Spleen (tissue), 11 donors: ENCODE results near the gene ATP2B2. TPM values are rescaled to one million over a fixed set of nuclear protein-coding genes. Genes with fewer than 3 reads are reported as not detected.
A peak's percentile ranks its signal among the peaks of the same experiment; 100 is the strongest.

Experiments
- DNase-seq: peaks from one replicate; pipeline ENCODE4 v3.0.0-alpha.2; 2020
- H3K27ac ChIP-seq, 8 donors: fragments of 200-600 bp; sonication (generic) in 7 of 8; 1 replicate in 4 of 8; 2 replicates in 4 of 8; pipeline versions ENCODE4 v1.5.0 to v1.8.0; 2016 to 2021; ENCODE audit warnings: inconsistent platforms in 4 of 8, mild to moderate bottlenecking in 4 of 8, moderate library complexity in 1 of 8
- H3K27me3 ChIP-seq, 7 donors: fragments of 200-600 bp; sonication (generic) in 6 of 7; replicated peaks in 1 of 7; 1 replicate in 4 of 7; 2 replicates in 3 of 7; pipeline versions ENCODE4 v1.5.0 to v1.8.0; 2016 to 2021; ENCODE audit warnings: inconsistent platforms in 3 of 7, mild to moderate bottlenecking in 1 of 7
- H3K36me3 ChIP-seq, 6 donors: fragments of 200-600 bp; sonication (generic) in 5 of 6; 1 replicate in 4 of 6; 2 replicates in 2 of 6; pipeline versions ENCODE4 v1.5.0 to v1.8.0; 2016 to 2021; ENCODE audit warnings: inconsistent platforms in 2 of 6
- H3K4me1 ChIP-seq, 6 donors: fragments of 200-600 bp; sonication (generic) in 5 of 6; 1 replicate in 3 of 6; 2 replicates in 3 of 6; pipeline versions ENCODE4 v1.5.0 to v1.8.0; 2016 to 2021; ENCODE audit warnings: inconsistent platforms in 3 of 6
- H3K4me3 ChIP-seq, 8 donors: fragments of 200-600 bp; sonication (generic) in 7 of 8; 1 replicate in 4 of 8; 2 replicates in 4 of 8; pipeline versions ENCODE4 v1.5.0 to v1.8.0; 2016 to 2021; ENCODE audit warnings: inconsistent platforms in 4 of 8, mild to moderate bottlenecking in 4 of 8, moderate library complexity in 2 of 8
- H3K9me3 ChIP-seq, 8 donors: fragments of 200-600 bp; sonication (generic) in 7 of 8; 1 replicate in 4 of 8; 2 replicates in 4 of 8; pipeline versions ENCODE4 v1.5.0 to v1.8.0; 2016 to 2021; ENCODE audit warnings: inconsistent platforms in 4 of 8
- CTCF ChIP-seq, 11 experiments: fragments of 200-600 bp in 7 of 11; fragments of 450-650 bp in 4 of 11; sonication (generic) in 4 of 11; IDR thresholded peaks in 8 of 11; conservative IDR thresholded peaks in 3 of 11; 1 replicate in 7 of 11; 2 replicates in 4 of 11; pipeline versions ENCODE4 v1.4.0 to v1.8.0; 2016 to 2021; ENCODE audit warnings: antibody characterized with exemption in 11 of 11, inconsistent platforms in 4 of 11, mild to moderate bottlenecking in 1 of 11
- POLR2A ChIP-seq, 3 donors: fragments of 450-650 bp; IDR thresholded peaks; one replicate each; pipeline ENCODE4 v1.5.1; 2017; ENCODE audit warnings: antibody characterized with exemption in 3 of 3, mild to moderate bottlenecking in 1 of 3
- POLR2AphosphoS5 ChIP-seq, 3 donors: sonication (generic); formaldehyde crosslinking; IDR thresholded peaks; one replicate each; pipeline ENCODE4 v1.5.1; 2017; ENCODE audit warnings: antibody characterized with exemption in 3 of 3
- WGBS, 5 donors: extraction: QIAGEN DNeasy Blood & Tissue Kit in 3 of 5; methylation state at CpG; one replicate each; pipeline versions ENCODE4 v1.1.5 to v1.1.7; 2013 to 2018; 5-methylcytosine and 5-hydroxymethylcytosine counted together
- intact Hi-C: fragments of 100-400 bp; cut with DNase I; formaldehyde crosslinking; loops from one replicate; pipeline ENCODE4 v1.15.0; 2023; ENCODE audit warnings: low total_unique reads
- polyA plus RNA-seq, 3 donors: library from polyadenylated mRNA; stranded (reverse); fragments of 200-250 nt; gene quantifications; one replicate each; pipeline ENCODE4 v1.2.1, GENCODE V29; 2013
- total RNA-seq, 7 donors: library from RNA; depleted of rRNA in 3 of 7; stranded (reverse); fragments of >200 nt in 3 of 7; fragmentation: NEBNext Ultra II Directional in 4 of 7; extraction: Animal tissue kit (Norgen Biotek cat#: 25700) in 4 of 7; gene quantifications; one replicate each; pipeline versions ENCODE4 v1.1.0 to v1.2.1, GENCODE V29; 2016 to 2021
- donor health status: healthy with polysubstance abuse.
- donor health status: DM: no; HTN: no; CAD: no; lungs with moderate emphysema.
- donor health status: DM: no; HTN: no; CAD: no.
- donor health status: Bipolar disorder and iron deficiency.
- donor health status: healthy.
- donor health status: DM: no; HTN: no; CAD: no.
- donor health status: DM: yes; HTN: yes; CAD: no.

Gene ATP2B2
- total and polyA plus RNA-seq, 10 donors, result 0.02 to 1.5 (median 0.24) TPM; not detected in 2

- Histone ChIP-seq H3K36me3 (no peaks in the 10 kb centered on the region), H3K4me3 (no peak overlapping the region), H3K4me1 (no peaks in the 10 kb centered on the region), H3K27me3 (peaks cover 0 to 7% (median 0%) of the 10 kb centered on the region in 7 donors), H3K9me3 (no peaks in the 10 kb centered on the region), H3K27ac (no peak overlapping the region)
- 83 to 95% (median 85%) methylated on average over 6 to 7 of the region's 7 CpGs; no CpG with 5 or more reads in 1 of the 5 donors for WGBS, 5 donors
- peak; percentile 64 for DNase-seq
- intact Hi-C loops, result no loop called here
- TF ChIP-seq POLR2AphosphoS5 (IDR thresholded peaks at IDR 0.05), result no peak
- no peak for TF ChIP-seq CTCF (IDR thresholded peaks at IDR 0.05 in 8 of 11, conservative IDR thresholded peaks at IDR 0.05 in 3 of 11)
- no peak for TF ChIP-seq POLR2A (IDR thresholded peaks at IDR 0.05)
Measured at GRCh38 chr3:10379961-10380360, 125.4 kb downstream of the ATP2B2 start.

GRCh38 chr3:10379161-10379560, 126.2 kb downstream of the ATP2B2 start:
- Histone ChIP-seq H3K27ac (no peak overlapping the region), H3K36me3 (no peaks in the 10 kb centered on the region), H3K9me3 (no peaks in the 10 kb centered on the region), H3K4me1 (no peaks in the 10 kb centered on the region), H3K4me3 (no peak overlapping the region), H3K27me3 (peaks cover 0 to 7% (median 0%) of the 10 kb centered on the region in 7 donors)
- intact Hi-C loops, result no loop called here
- peak; percentile 65 for DNase-seq
- TF ChIP-seq CTCF (IDR thresholded peaks at IDR 0.05 in 8 of 11, conservative IDR thresholded peaks at IDR 0.05 in 3 of 11), result no peak
- TF ChIP-seq POLR2A (IDR thresholded peaks at IDR 0.05), result no peak
- TF ChIP-seq POLR2AphosphoS5 (IDR thresholded peaks at IDR 0.05), result no peak
- 77 to 90% (median 83%) methylated on average over 15 of the region's 15 CpGs for WGBS, 5 donors

- Histone ChIP-seq H3K4me3 (no peak overlapping the region), H3K36me3 (no peaks in the 10 kb centered on the region), H3K4me1 (no peaks in the 10 kb centered on the region), H3K27ac (no peak overlapping the region), H3K9me3 (no peaks in the 10 kb centered on the region), H3K27me3 (peaks cover 0 to 7% (median 0%) of the 10 kb centered on the region in 7 donors)
- WGBS, 5 donors, result 78 to 87% (median 86%) methylated on average over 7 of the region's 7 CpGs
- TF ChIP-seq CTCF (IDR thresholded peaks at IDR 0.05 in 8 of 11, conservative IDR thresholded peaks at IDR 0.05 in 3 of 11) (no peak), POLR2A (IDR thresholded peaks at IDR 0.05) (no peak), POLR2AphosphoS5 (IDR thresholded peaks at IDR 0.05) (no peak)
- DNase-seq, result peak; percentile 33
- intact Hi-C loops, result no loop called here
Measured at GRCh38 chr3:10378742-10379141, 126.6 kb downstream of the ATP2B2 start.

- 58 to 72% (median 67%) methylated on average over 9 to 16 of the region's 16 CpGs for WGBS, 5 donors
- Histone ChIP-seq H3K36me3 (no peaks in the 10 kb centered on the region), H3K27me3 (peaks cover 0 to 7% (median 0%) of the 10 kb centered on the region in 7 donors), H3K4me3 (no peak overlapping the region), H3K9me3 (no peaks in the 10 kb centered on the region), H3K4me1 (no peaks in the 10 kb centered on the region), H3K27ac (no peak overlapping the region)
- intact Hi-C loops, result no loop called here
- peak; percentile 62 for DNase-seq
- TF ChIP-seq POLR2AphosphoS5 (IDR thresholded peaks at IDR 0.05) (no peak), POLR2A (IDR thresholded peaks at IDR 0.05) (no peak), CTCF (IDR thresholded peaks at IDR 0.05 in 8 of 11, conservative IDR thresholded peaks at IDR 0.05 in 3 of 11) (no peak)
Measured at GRCh38 chr3:10378246-10378645, 127.1 kb downstream of the ATP2B2 start.
